Measurements from ENCODE around the gene TMEM174.

- TF ChIP-seq CTCF (conservative IDR thresholded peaks at IDR 0.05; ENCODE audit: low read depth, low read length): no peak
- TF ChIP-seq POLR2A (IDR thresholded peaks at IDR 0.05; ENCODE audit: low read depth, low read length): no peak
These were observed 40.2 kb upstream of the TMEM174 start for GRCh38 chr5:73132759-73133158.

Measured in IMR-90 (cell line).